ENCODE results near the gene FNDC1.
"Not testable (repeated sequence)": the region's sequence is repeated elsewhere in the genome, so short reads cannot be mapped to it uniquely, and the experiment has no call there.

The FNDC1 gene

GRCh38 chr6:159271257-159271656 is 102.1 kb downstream of the FNDC1 start:
- H3K27ac ChIP-seq, result no peak overlapping the region
- no peak for TF ChIP-seq CTCF (conservative IDR thresholded peaks at IDR 0.05; ENCODE audit: low read depth)
- ChIA-PET POLR2A (ENCODE audit: low non-redundant PET) (no interaction called here), CTCF (interaction anchor here (0.6 kb wide), 1 partner anchor 384 kb away, joined by 4 read pairs; no protein-coding TSS in a partner anchor)
- no peak for DNase-seq (ENCODE audit: low spot score)

- DNase-seq (ENCODE audit: low spot score), result no peak
- CTCF ChIA-PET, result no interaction called here
- no peak for TF ChIP-seq CTCF (conservative IDR thresholded peaks at IDR 0.05; ENCODE audit: low read depth)
- no peak overlapping the region for H3K27ac ChIP-seq
- POLR2A ChIA-PET (ENCODE audit: low non-redundant PET), result no interaction called here
These were observed 109.4 kb downstream of the FNDC1 start for GRCh38 chr6:159278626-159279025.

- POLR2A ChIA-PET (ENCODE audit: low non-redundant PET), result no interaction called here
- CTCF ChIA-PET, result interaction anchor here (0.6 to 0.8 kb wide), 2 partner anchors 32 to 106 kb away, joined by 3 to 4 read pairs; no protein-coding TSS in a partner anchor
- DNase-seq (ENCODE audit: low spot score), result peak; percentile 65
- H3K27ac ChIP-seq, result no peak overlapping the region
- no peak for TF ChIP-seq CTCF (conservative IDR thresholded peaks at IDR 0.05; ENCODE audit: low read depth)
These were observed 110.6 kb downstream of the FNDC1 start for GRCh38 chr6:159279790-159280277.

- no peak for DNase-seq (ENCODE audit: low spot score)
- POLR2A ChIA-PET (ENCODE audit: low non-redundant PET), result no interaction called here
- H3K27ac ChIP-seq, result no peak overlapping the region
- CTCF ChIA-PET, result interaction anchor here (0.6 to 1.1 kb wide), 4 partner anchors 25 to 289 kb away, joined by 3 to 5 read pairs (median 4); no protein-coding TSS in a partner anchor
- TF ChIP-seq CTCF (conservative IDR thresholded peaks at IDR 0.05; ENCODE audit: low read depth), result no peak
These were observed 113.2 kb downstream of the FNDC1 start for GRCh38 chr6:159282421-159282820.

GRCh38 chr6:159284661-159285060 is 115.5 kb downstream of the FNDC1 start:
- H3K27ac ChIP-seq; CTCF ChIA-PET; DNase-seq (ENCODE audit: low spot score); POLR2A ChIA-PET (ENCODE audit: low non-redundant PET): not testable (repeated sequence)

- ChIA-PET POLR2A (ENCODE audit: low non-redundant PET) (no interaction called here), CTCF (interaction anchor here (0.7 kb wide), 1 partner anchor 9 kb away, joined by 4 read pairs; no protein-coding TSS in a partner anchor)
- TF ChIP-seq CTCF (conservative IDR thresholded peaks at IDR 0.05; ENCODE audit: low read depth), result no peak
- DNase-seq (ENCODE audit: low spot score), result no peak
- no peak overlapping the region for H3K27ac ChIP-seq
These were observed 129.6 kb downstream of the FNDC1 start for GRCh38 chr6:159298840-159299239.

GRCh38 chr6:159299566-159299965 is 130.4 kb downstream of the FNDC1 start:
- no peak overlapping the region for H3K27ac ChIP-seq
- no peak for DNase-seq (ENCODE audit: low spot score)
- TF ChIP-seq CTCF (conservative IDR thresholded peaks at IDR 0.05; ENCODE audit: low read depth), result no peak
- CTCF ChIA-PET, result no interaction called here
- POLR2A ChIA-PET (ENCODE audit: low non-redundant PET), result no interaction called here

Measured in RWPE1 (cell line).